ENCODE results near the gene WNT7B.

DNA sequence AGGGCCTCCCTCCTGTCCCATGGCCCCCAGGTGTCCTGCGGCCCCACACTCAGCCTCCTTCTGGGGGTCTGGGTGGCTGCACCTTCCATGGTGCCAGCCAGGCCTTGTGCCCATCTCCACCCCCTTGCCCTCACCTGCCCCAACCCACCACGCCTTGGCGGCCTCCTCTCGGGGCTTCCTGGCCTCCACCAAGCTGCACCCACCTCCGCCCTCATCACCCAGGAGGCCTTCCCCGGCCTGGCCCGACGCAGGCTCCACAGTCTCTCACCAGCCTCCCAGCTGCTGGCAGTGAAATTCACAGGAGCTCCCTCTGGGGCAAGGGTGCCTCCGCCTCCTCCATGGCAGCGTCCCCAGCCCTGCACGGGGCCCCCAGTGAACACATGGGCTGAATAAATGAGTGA, 35.9 kb upstream of the WNT7B start:
- no peak for TF ChIP-seq SREBF1 (IDR thresholded peaks at IDR 0.05; ENCODE audit: low read length)
- no peak for TF ChIP-seq RCOR1 (conservative IDR thresholded peaks at IDR 0.05; ENCODE audit: low read depth, low read length)
- TF ChIP-seq, protein P1, sequence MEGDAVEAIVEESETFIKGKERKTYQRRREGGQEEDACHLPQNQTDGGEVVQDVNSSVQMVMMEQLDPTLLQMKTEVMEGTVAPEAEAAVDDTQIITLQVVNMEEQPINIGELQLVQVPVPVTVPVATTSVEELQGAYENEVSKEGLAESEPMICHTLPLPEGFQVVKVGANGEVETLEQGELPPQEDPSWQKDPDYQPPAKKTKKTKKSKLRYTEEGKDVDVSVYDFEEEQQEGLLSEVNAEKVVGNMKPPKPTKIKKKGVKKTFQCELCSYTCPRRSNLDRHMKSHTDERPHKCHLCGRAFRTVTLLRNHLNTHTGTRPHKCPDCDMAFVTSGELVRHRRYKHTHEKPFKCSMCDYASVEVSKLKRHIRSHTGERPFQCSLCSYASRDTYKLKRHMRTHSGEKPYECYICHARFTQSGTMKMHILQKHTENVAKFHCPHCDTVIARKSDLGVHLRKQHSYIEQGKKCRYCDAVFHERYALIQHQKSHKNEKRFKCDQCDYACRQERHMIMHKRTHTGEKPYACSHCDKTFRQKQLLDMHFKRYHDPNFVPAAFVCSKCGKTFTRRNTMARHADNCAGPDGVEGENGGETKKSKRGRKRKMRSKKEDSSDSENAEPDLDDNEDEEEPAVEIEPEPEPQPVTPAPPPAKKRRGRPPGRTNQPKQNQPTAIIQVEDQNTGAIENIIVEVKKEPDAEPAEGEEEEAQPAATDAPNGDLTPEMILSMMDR (IDR thresholded peaks at IDR 0.05 in 2 of 3, conservative IDR thresholded peaks at IDR 0.05 in 1 of 3; ENCODE audit: control insufficient read depth in 2 of 3, extremely low read depth in 1 of 3, insufficient read depth in 1 of 3, low read depth in 3 of 3, low read length in 3 of 3): no peak
- no peak for TF ChIP-seq E2F8 (IDR thresholded peaks at IDR 0.05; ENCODE audit: low read depth, partially characterized antibody)
- no peak for TF ChIP-seq ATF7 (IDR thresholded peaks at IDR 0.05; ENCODE audit: low read depth)
- no peak for TF ChIP-seq EP300 (IDR thresholded peaks at IDR 0.05; ENCODE audit: borderline replicate concordance in 1 of 2, control insufficient read depth in 1 of 2, low read depth in 2 of 2, low read length in 2 of 2)
- TF ChIP-seq, protein P2, sequence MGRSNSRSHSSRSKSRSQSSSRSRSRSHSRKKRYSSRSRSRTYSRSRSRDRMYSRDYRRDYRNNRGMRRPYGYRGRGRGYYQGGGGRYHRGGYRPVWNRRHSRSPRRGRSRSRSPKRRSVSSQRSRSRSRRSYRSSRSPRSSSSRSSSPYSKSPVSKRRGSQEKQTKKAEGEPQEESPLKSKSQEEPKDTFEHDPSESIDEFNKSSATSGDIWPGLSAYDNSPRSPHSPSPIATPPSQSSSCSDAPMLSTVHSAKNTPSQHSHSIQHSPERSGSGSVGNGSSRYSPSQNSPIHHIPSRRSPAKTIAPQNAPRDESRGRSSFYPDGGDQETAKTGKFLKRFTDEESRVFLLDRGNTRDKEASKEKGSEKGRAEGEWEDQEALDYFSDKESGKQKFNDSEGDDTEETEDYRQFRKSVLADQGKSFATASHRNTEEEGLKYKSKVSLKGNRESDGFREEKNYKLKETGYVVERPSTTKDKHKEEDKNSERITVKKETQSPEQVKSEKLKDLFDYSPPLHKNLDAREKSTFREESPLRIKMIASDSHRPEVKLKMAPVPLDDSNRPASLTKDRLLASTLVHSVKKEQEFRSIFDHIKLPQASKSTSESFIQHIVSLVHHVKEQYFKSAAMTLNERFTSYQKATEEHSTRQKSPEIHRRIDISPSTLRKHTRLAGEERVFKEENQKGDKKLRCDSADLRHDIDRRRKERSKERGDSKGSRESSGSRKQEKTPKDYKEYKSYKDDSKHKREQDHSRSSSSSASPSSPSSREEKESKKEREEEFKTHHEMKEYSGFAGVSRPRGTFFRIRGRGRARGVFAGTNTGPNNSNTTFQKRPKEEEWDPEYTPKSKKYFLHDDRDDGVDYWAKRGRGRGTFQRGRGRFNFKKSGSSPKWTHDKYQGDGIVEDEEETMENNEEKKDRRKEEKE (IDR thresholded peaks at IDR 0.05): no peak
